ENCODE measurements around the gene MLIP. TPM values are rescaled to one million over a fixed set of nuclear protein-coding genes. Genes with fewer than 3 reads are reported as not detected.
"Not testable (repeated sequence)": the region's sequence is repeated elsewhere in the genome, so short reads cannot be mapped to it uniquely, and the experiment has no call there.

The MLIP gene
- total and polyA plus RNA-seq, 2 of the 13 experiments (the other 11 are each of a cell fraction or from before 2014, with no cell fraction given), result 0.08 to 0.33 TPM

GRCh38 chr6:54076159-54076789, 35.0 kb upstream of the MLIP start:
- in situ Hi-C loops (cut with HindIII; ENCODE audit: extremely low pct_ligation_motif_present, low pct_unique_long_range_greater_than_20kb) (no loop called here), intact Hi-C loops (cut with micrococcal nuclease; ENCODE audit: unreplicated experiment) (no loop called here)
- POLR2A ChIA-PET, result no interaction called here
- Histone ChIP-seq H3K27ac (ENCODE audit: extremely low read length, insufficient read depth, low read length) (no peak overlapping the region), H2AFZ (ENCODE audit: low read length) (no peak overlapping the region), H3K9ac (ENCODE audit: insufficient read depth, low read depth, low read length) (no peak overlapping the region), H3K4me3 (replicated peaks in 1 of 3; ENCODE audit: insufficient read depth in 1 of 3, low read depth in 2 of 3, low read length in 3 of 3) (no peak overlapping the region), H3K4me2 (ENCODE audit: low read depth, low read length) (no peak overlapping the region), H3K27me3 (ENCODE audit: control insufficient read depth in 1 of 2, insufficient read depth in 2 of 2, low read length in 2 of 2) (no peaks in the 10 kb centered on the region), H3K36me3 (replicated peaks in 1 of 2; ENCODE audit: control insufficient read depth in 1 of 2, insufficient read depth in 2 of 2, low read length in 2 of 2) (no peaks in the 10 kb centered on the region), H3K79me2 (ENCODE audit: insufficient read depth, low read length) (no peaks in the 10 kb centered on the region), H4K20me1 (ENCODE audit: insufficient read depth, low read length) (no peaks in the 10 kb centered on the region), H3K4me1 (ENCODE audit: insufficient read depth, low read length) (no peaks in the 10 kb centered on the region), H3K9me3 (ENCODE audit: low read length) (no peaks in the 10 kb centered on the region)
- ATAC-seq (peak; percentile 59; the same call in 2 of the 3 replicates), DNase-seq (ENCODE audit: low spot score) (no peak), FAIRE-seq (peak; percentile 32)
- no TSS peak for BruUV-seq (replicated peaks)
- TF ChIP-seq GPBP1L1 (CRISPR knock-in tag; IDR thresholded peaks at IDR 0.05) (no peak), ZFP36L2 (CRISPR knock-in tag; IDR thresholded peaks at IDR 0.05) (no peak), NR2F2 (IDR thresholded peaks at IDR 0.05; ENCODE audit: borderline replicate concordance, low read depth) (no peak), NFIC (IDR thresholded peaks at IDR 0.05; ENCODE audit: low read length) (no peak), ZNF367 (CRISPR knock-in tag; IDR thresholded peaks at IDR 0.05; ENCODE audit: borderline replicate concordance) (no peak), SAP130 (CRISPR knock-in tag; IDR thresholded peaks at IDR 0.05; ENCODE audit: low read depth) (no peak), ZNF616 (CRISPR knock-in tag; IDR thresholded peaks at IDR 0.05; ENCODE audit: low read depth) (no peak), POLR2A (IDR thresholded peaks at IDR 0.05; ENCODE audit: insufficient read depth in 1 of 2, low read depth in 2 of 2, low read length in 2 of 2) (no peak), THYN1 (CRISPR knock-in tag; IDR thresholded peaks at IDR 0.05; ENCODE audit: borderline replicate concordance, low read depth) (no peak), ZBTB2 (CRISPR knock-in tag; IDR thresholded peaks at IDR 0.05; ENCODE audit: low read depth) (no peak), ZNF776 (CRISPR knock-in tag; IDR thresholded peaks at IDR 0.05) (no peak), MAX (IDR thresholded peaks at IDR 0.05) (no peak), ZNF331 (CRISPR knock-in tag; IDR thresholded peaks at IDR 0.05) (no peak), HOXA7 (CRISPR knock-in tag; IDR thresholded peaks at IDR 0.05) (no peak), SIX4 (CRISPR knock-in tag; IDR thresholded peaks at IDR 0.05) (no peak)
- 53% methylated on average over 2 of the region's 2 CpGs for whole genome bisulfite sequencing (ENCODE audit: low lambda C conversion rate)
- CTCF ChIA-PET (ENCODE audit: low intra/inter-chr PET ratio, low total read pairs), result no interaction called here

GRCh38 chr6:54081499-54081898, 29.7 kb upstream of the MLIP start:
- H3K79me2 ChIP-seq (ENCODE audit: insufficient read depth, low read length); ATAC-seq; H3K36me3 ChIP-seq (replicated peaks in 1 of 2; ENCODE audit: control insufficient read depth in 1 of 2, insufficient read depth in 2 of 2, low read length in 2 of 2); H3K9me3 ChIP-seq (ENCODE audit: low read length); H3K4me1 ChIP-seq (ENCODE audit: insufficient read depth, low read length); BruUV-seq (replicated peaks); H3K9ac ChIP-seq (ENCODE audit: insufficient read depth, low read depth, low read length); H3K27me3 ChIP-seq (ENCODE audit: control insufficient read depth in 1 of 2, insufficient read depth in 2 of 2, low read length in 2 of 2); H3K4me3 ChIP-seq (replicated peaks in 1 of 3; ENCODE audit: insufficient read depth in 1 of 3, low read depth in 2 of 3, low read length in 3 of 3); H3K4me2 ChIP-seq (ENCODE audit: low read depth, low read length); intact Hi-C loops (cut with micrococcal nuclease; ENCODE audit: unreplicated experiment); CTCF ChIA-PET (ENCODE audit: low intra/inter-chr PET ratio, low total read pairs); in situ Hi-C loops (cut with HindIII; ENCODE audit: extremely low pct_ligation_motif_present, low pct_unique_long_range_greater_than_20kb); H3K27ac ChIP-seq (ENCODE audit: extremely low read length, insufficient read depth, low read length); H4K20me1 ChIP-seq (ENCODE audit: insufficient read depth, low read length); DNase-seq (ENCODE audit: low spot score); FAIRE-seq; H2AFZ ChIP-seq (ENCODE audit: low read length); POLR2A ChIA-PET: not testable (repeated sequence)
- 71% methylated on average over 13 of the region's 13 CpGs for WGBS (ENCODE audit: low lambda C conversion rate)
